ENCODE results near the gene HPDL. TPM values are rescaled to one million over a fixed set of nuclear protein-coding genes. Genes with fewer than 3 reads are reported as not detected.

Gene HPDL
- total RNA-seq, 1 experiment from 2014 or later, result not detected

DNA sequence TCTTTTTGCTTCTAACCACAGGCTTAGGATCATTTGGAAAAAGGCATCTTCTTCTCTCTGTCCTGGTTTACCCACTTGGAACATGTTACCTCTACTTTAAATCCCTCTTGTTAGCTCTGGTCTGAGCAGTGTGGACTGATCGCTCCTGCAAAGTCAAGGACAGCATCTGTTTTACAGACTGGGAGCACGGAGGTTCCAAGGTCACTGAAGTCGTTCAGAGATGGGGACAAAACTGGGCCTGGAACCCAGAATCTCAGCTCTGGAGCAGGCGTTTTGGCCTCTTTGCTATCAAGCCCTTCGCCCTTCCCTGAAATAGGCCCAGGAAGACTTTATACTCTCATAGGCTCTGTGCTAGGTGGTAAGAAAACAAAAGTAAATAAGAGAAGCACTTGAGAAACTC is 24.8 kb downstream of the HPDL start:
- DNase-seq (ENCODE audit: low read depth), result no peak

DNA sequence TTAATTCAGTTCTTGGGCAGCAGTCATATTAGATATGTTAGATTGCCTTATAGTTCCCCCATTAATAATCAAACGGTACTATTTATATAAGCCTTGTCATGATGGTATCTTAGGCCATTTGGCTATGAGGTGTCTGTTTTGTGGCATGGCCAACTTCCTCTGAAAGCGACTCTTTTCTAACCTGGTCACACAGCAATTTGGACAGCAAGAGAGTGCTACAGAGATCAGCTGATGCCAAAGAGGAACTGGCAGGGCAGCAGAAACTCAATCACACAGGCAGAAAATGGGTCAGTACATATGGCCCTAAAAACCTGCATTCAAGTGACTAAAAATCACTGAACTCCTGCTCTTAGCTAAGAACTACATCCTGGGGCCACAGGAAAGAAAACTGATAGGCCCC is 27.0 kb downstream of the HPDL start:
- no peak for DNase-seq (ENCODE audit: low read depth)

DNA sequence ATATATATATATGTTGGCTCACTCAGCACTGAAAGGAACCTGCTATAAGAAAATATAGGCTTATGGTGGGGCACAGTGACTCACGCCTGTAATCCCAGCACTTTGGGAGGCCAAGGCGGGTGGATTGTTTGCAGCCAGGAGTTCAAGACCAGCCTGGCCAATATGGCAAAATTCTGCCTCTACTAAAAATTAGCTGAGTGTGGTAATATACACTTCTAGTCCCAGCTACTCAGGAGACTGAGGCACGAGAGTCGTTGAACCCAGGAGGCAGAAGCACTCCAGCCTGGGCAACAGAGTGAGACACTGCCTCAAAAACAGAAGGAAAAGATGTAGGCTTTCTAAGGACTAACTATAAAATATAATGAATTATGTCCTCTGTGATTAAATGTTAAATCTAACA is 28.1 kb downstream of the HPDL start:
- no peak for DNase-seq (ENCODE audit: low read depth)

DNA sequence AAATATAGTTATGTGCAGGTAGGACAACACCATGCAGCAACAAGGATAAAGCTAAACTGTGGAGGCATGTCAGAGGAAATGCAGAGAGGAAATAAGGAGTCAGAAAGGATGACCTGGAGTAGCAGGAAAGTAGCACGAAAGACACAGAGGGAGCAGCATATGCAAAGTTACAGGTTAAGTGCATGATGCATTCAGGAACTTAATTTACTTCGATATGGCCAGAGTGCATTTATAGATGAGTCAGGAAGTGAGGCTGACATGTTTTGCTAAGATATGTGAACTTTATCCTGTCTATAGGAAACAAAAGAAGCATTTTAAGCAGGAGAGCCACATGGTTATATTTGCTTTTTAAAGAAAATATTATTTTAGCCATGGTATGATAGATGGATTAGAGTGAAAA is 29.0 kb downstream of the HPDL start:
- no peak for DNase-seq (ENCODE audit: low read depth)

DNA sequence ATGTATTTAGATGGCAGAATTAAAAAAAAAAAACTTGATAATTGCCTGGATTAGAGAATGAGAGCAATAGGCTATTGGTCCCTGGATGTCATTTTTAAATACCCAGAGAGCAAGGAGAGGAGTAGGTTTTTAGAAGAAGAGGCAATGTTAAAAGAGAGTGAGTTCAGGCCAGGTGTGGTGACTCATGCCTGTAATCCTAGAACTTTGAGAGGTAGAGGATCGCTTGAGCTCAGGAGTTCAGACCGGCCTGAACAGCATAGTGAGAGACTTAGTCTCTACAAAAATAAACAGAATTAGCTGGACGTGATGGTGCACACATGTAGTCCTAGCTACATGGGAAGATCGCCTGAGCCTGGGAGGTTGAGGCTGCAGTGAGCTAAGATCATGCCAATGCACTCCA is 29.5 kb downstream of the HPDL start:
- DNase-seq (ENCODE audit: low read depth), result peak; percentile 24

DNA sequence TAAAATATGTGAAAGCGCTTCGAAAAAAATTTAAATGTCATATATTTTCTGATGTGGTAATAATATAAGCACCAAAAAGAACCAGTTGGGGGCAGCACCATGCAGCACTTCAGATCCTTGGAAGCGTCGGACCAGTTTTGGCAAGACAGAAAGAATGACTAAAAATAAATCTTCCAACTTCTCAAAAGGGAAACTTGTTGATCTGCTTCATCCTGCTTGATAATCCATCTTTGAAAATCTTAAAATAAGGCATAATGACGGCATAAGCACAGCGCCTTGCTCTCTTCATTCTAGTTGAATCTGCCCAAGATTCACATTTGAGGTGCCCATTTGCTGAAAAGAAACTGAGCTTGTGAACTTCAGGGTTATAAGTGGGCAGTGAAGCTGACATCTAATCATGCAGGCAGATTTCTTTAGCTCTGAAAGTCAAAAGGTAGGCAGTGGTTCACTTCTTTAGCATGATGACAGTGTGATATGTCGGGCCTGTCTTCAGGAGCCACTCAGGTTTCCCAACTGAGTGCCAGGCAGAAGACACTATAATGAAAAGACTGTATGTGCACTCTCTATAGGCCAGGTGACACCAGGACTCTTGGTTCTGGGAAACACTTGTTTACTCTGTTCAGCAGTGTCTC is 33.3 kb downstream of the HPDL start:
- peak; percentile 60 for DNase-seq (ENCODE audit: low read depth)

DNA sequence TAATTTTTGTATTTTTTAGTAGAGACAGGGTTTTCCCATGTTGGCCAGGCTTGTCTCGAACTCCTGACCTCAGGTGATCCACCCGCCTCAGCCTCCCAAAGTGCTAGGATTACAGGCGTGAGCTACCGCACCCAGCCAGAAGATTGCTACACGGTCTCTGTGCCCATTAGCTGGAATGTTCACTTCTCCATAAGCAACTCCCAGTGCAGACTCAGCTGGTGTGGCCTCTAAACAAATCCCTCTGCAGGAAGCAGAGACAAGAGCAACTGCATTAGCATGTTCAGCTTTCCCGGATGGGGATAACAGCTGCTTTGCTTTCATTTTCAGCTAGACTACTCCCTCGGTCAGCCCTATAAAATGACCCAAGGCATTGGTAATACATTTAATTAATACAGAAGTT is 34.3 kb downstream of the HPDL start:
- peak; percentile 54 for DNase-seq (ENCODE audit: low read depth)

DNA sequence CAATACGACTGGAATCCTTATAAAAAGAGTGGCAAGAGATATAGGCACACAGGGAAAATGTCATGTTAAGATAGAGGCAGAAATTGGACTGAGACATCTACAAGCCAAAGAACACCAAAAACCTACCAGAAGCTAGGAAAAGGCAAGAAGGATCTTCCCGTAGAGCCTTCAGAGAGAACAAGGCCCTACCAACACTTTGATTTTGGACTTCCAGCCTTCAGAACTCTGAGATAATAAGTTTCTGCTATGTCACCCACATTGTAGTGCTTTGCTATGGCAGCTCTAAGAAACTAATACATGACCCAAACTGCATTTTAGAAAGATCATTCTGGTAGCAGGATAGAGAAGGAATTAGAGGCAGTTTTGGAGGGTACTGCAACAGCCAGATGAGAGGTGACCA is 37.6 kb downstream of the HPDL start:
- DNase-seq (ENCODE audit: low read depth), result no peak

DNA sequence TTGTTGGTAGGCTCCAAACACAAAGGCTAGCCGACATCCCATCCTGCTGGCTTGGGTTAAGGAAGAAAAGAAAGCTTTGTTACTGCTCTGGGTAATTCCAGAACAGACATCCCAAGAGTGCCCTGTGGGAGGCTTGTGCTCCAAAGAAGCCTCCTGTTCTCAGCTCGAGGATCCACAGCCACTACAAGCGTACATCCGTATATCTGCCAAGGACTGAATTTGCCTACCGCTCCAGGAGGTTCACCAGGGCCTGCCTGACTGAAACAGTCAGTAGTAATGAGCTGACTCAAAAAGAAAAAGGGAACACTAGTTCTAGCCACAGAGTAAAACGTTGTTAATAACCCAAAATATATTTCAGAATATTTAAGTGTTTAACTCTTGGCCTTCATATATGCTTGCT is 38.4 kb downstream of the HPDL start:
- DNase-seq (ENCODE audit: low read depth), result no peak

DNA sequence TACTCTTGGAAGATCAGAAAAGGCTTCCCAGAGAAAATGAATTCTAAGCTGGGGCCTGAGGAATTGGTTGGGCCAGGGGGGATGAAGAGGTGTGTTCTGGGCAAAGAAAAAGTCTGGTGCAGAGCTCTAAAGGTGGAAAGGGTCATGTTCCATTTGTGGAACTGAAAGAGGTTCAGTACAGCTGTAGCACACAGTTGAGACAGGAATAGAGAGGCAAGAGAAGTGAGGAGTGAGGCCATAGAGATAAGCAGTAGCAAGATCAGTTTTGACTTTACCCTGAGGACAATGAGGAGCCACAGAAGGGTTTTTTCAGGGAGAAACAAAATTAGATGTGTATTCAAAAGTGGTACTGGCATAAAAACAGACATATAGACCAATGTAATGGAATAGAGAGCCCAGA is 43.9 kb downstream of the HPDL start:
- no peak for DNase-seq (ENCODE audit: low read depth)

DNA sequence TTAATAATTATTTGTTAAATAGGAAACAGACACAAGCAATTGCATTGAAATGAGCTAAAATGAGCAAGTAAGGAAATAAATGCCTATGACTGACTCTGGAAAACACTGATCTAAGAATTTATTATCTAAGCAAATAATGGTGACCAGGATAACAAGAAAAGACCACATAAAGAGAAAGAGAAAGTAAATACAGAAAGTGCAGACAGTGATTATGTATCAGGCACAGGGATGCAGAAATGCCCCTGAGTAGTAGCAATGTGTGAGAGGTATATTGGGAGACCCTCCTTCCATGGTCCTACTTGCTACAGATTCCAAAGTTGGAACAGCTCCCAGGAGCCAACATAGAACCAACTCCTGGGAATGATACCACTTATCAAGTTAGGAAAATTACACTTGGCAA is 46.9 kb downstream of the HPDL start:
- DNase-seq (ENCODE audit: low read depth), result no peak

DNA sequence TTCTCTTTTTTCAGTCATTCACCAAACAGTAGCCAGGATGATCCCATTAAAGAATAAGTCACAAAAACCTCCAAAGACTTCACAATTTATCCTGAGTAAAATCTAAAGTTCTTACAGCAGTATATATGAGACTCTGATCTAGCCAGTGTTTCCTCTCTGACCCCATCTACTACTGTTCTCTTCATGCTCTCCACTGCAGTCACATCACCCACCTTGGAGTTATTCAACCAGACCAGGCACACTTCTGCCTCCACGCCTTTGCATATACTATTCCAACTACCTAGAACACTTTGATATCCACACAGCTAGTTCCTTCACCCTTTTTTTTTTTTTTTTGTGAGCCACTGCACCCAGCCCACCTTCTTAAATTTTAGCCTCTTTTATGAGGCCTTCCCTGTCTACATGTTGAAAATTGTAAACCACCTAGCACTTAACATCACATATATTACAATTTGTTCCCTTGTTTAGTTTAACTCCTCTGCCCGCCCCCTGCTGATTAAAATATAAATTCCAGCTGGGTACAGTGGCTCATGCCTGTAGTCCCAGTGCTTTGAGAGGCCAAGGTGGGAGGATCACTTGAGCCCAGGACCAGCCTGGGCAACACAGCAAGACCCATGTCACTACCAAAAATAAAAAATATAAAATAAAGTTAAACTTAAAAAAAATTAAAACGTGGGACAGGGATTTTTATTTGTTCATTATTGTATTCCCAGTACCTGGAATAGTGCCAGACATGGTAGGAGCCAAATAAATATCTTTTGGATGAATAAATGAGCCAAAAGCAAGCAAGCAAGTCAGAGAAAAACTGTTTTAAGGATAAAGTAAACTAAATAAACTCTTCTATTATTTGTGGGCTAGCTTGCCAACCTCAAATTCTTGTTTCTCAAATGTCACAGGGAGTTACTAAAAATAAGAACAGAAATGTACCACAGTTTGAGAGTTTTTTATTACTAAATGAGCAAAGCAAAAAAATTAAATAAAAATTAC is 48.7 kb downstream of the HPDL start:
- DNase-seq (ENCODE audit: low read depth), result no peak

DNA sequence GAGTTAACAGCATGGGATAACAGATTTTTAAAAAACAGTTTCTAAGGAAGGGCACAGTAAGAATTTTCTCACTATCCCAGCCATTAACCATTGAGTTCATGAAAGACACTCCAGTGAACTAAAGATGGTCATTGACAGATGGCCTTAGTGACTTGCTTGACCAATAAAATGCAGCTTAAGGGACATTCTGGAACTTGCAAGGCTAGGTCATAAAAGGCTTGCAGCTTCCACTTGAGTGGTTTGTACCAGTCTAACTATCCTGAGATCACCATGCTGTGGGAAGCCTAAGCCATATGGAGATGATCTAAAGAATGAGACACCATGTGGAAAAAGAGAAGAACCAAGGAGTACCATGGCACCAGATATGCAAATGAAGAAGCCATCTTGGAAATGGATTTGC is 51.5 kb downstream of the HPDL start:
- no peak for DNase-seq (ENCODE audit: low read depth)

Other genes starting within 250 kb of the HPDL start
- 1.4 and 1.8 TPM in 2 replicates for gene ZSWIM5, start 120.3 kb upstream of the HPDL start, total RNA-seq (2014; rRNA removed; shearing (Covaris generic))
- 42.1 and 42.8 TPM in 2 replicates for gene TOE1, start 13.3 kb downstream of the HPDL start, total RNA-seq (2014; rRNA removed; shearing (Covaris generic))
- gene MUTYH, start 13.5 kb downstream of the HPDL start, total RNA-seq (2014; rRNA removed; shearing (Covaris generic)), result 24.1 and 28.0 TPM in 2 replicates
- 0.45 and 0.91 TPM in 2 replicates for gene TESK2, start 164.3 kb downstream of the HPDL start, total RNA-seq (2014; rRNA removed; shearing (Covaris generic))
- 1.9 and 3.0 TPM in 2 replicates for gene CCDC163, start 173.2 kb downstream of the HPDL start, total RNA-seq (2014; rRNA removed; shearing (Covaris generic))
- 10.7 and 19.7 TPM in 2 replicates for gene MMACHC, start 173.4 kb downstream of the HPDL start, total RNA-seq (2014; rRNA removed; shearing (Covaris generic))
- gene PRDX1, start 195.0 kb downstream of the HPDL start, total RNA-seq (2014; rRNA removed; shearing (Covaris generic)), result 791 and 852 TPM in 2 replicates
- gene AKR1A1, start 223.9 kb downstream of the HPDL start, total RNA-seq (2014; rRNA removed; shearing (Covaris generic)), result 124 and 150 TPM in 2 replicates